Stomach smooth muscle (tissue), 2 donors: ENCODE measurements around the gene NAV2.

Experiments
- H3K27ac ChIP-seq: one replicate; pipeline ENCODE4 v1.7.0; 2013; ENCODE audit warnings: mild to moderate bottlenecking, low read length, inconsistent platforms
- H3K27me3 ChIP-seq, 2 donors: one replicate each; pipeline ENCODE4 v1.7.0; 2013; ENCODE audit warnings: low read length in 2 of 2; ENCODE audit not compliant: insufficient read depth in 2 of 2, control insufficient read depth in 1 of 2
- H3K36me3 ChIP-seq, 2 donors: one replicate each; pipeline ENCODE4 v1.7.0; 2013; ENCODE audit warnings: low read length in 2 of 2; ENCODE audit not compliant: control insufficient read depth in 2 of 2, insufficient read depth in 2 of 2
- H3K4me1 ChIP-seq: one replicate; pipeline ENCODE4 v1.7.0; 2013; ENCODE audit warnings: low read length; ENCODE audit not compliant: control insufficient read depth, insufficient read depth
- H3K4me3 ChIP-seq, 2 donors: one replicate each; pipeline ENCODE4 v1.7.0; 2013; ENCODE audit warnings: low read length in 2 of 2
- H3K9ac ChIP-seq, 2 donors: one replicate each; pipeline ENCODE4 v1.7.0; 2013; ENCODE audit warnings: low read length in 2 of 2, mild to moderate bottlenecking in 1 of 2
- H3K9me3 ChIP-seq, 2 donors: one replicate each; pipeline ENCODE4 v1.7.0; 2013; ENCODE audit warnings: low read length in 2 of 2; ENCODE audit not compliant: control insufficient read depth in 2 of 2
- donor health status: healthy.
- donor health status: Pancreatic carcinoma.

Gene NAV2

DNA sequence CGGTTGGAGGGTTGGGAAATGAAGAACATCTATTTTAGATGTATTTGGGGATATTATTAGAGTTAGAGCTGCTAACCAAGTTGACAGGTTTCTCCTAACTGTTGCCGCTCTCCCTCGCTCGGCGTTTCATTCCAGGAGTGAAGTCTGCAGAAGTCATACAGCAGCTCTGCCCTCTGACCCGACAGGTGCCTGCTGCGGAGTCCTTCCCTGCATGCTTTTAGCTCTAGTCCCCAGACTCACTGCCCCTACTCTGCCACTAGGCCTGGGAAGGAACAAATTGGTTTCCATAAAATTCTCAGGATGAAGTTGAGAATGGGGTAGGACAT lies 322.7 kb downstream of the NAV2 start:
- Histone ChIP-seq H3K9ac (no peak overlapping the region), H3K27me3 (no peaks in the 10 kb centered on the region), H3K9me3 (no peaks in the 10 kb centered on the region), H3K4me3 (no peak overlapping the region), H3K27ac (no peak overlapping the region), H3K36me3 (peaks cover 25 to 35% of the 10 kb centered on the region in 2 donors), H3K4me1 (peaks cover 7% of the 10 kb centered on the region)

- H3K9me3 ChIP-seq: no peaks in the 10 kb centered on the region
- no peak overlapping the region for H3K27ac ChIP-seq
- H3K27me3 ChIP-seq: no peaks in the 10 kb centered on the region
- H3K4me3 ChIP-seq: no peak overlapping the region
- peaks cover 7% of the 10 kb centered on the region for H3K4me1 ChIP-seq
- H3K9ac ChIP-seq: no peak overlapping the region
- H3K36me3 ChIP-seq: peaks cover 31 to 41% of the 10 kb centered on the region in 2 donors
Observed at GRCh38 chr11:20035701-20036601, 323.3 kb downstream of the NAV2 start.

DNA sequence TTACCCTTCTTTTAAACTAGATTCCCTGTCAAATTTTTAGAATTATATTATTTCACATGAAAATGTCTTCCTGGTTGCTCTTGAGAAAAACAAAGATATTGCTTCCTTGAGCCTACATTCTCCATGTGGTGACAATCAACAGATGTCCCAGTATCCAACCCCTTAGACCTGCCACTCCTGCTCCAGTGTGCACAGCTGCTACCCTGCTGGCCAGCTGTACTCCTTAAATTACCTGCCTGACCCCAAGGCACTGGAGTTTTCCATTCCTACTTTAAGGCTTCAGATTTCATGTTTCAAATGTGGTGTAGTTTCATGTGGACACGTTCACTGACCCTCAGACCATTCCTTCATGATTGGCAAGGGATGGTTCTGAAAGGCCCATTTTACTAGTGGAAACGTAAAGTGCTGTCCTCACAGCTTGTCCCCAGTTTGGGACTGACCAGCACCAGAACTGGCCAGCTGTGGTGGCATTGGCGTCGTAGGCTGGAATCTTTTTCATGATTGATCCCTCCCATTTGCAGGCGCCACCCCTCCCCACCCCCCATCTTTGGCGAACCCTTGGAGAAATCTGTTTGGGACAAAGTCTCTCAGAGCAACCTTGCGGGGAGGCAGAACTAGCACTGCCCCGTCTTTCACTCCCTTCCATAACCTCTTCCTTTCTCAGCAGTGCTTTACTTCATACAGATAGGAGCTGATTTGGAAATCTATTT lies 324.1 kb downstream of the NAV2 start:
- no peak overlapping the region for H3K27ac ChIP-seq
- H3K36me3 ChIP-seq: peaks cover 31 to 42% of the 10 kb centered on the region in 2 donors
- no peaks in the 10 kb centered on the region for H3K9me3 ChIP-seq
- H3K4me1 ChIP-seq: peaks cover 7% of the 10 kb centered on the region
- no peak overlapping the region for H3K4me3 ChIP-seq
- no peak overlapping the region for H3K9ac ChIP-seq
- no peaks in the 10 kb centered on the region for H3K27me3 ChIP-seq

GRCh38 chr11:20037396-20038153 lies 324.9 kb downstream of the NAV2 start:
- H3K27ac ChIP-seq: no peak overlapping the region

GRCh38 chr11:20038412-20038811 lies 325.8 kb downstream of the NAV2 start:
- H3K9ac ChIP-seq: no peak overlapping the region
- H3K36me3 ChIP-seq: peaks cover 33 to 42% of the 10 kb centered on the region in 2 donors
- H3K4me3 ChIP-seq: no peak overlapping the region
- no peaks in the 10 kb centered on the region for H3K9me3 ChIP-seq
- H3K27ac ChIP-seq: no peak overlapping the region
- no peaks in the 10 kb centered on the region for H3K27me3 ChIP-seq
- H3K4me1 ChIP-seq: peaks cover 9% of the 10 kb centered on the region

More at GRCh38 chr11:20037396-20038153, 324.9 kb downstream of the NAV2 start:
- H3K9me3 ChIP-seq: no peaks in the 10 kb centered on the region
- H3K4me1 ChIP-seq: peaks cover 9% of the 10 kb centered on the region
- H3K36me3 ChIP-seq: peaks cover 31 to 44% of the 10 kb centered on the region in 2 donors
- no peaks in the 10 kb centered on the region for H3K27me3 ChIP-seq
- H3K4me3 ChIP-seq: no peak overlapping the region
- H3K9ac ChIP-seq: no peak overlapping the region

DNA sequence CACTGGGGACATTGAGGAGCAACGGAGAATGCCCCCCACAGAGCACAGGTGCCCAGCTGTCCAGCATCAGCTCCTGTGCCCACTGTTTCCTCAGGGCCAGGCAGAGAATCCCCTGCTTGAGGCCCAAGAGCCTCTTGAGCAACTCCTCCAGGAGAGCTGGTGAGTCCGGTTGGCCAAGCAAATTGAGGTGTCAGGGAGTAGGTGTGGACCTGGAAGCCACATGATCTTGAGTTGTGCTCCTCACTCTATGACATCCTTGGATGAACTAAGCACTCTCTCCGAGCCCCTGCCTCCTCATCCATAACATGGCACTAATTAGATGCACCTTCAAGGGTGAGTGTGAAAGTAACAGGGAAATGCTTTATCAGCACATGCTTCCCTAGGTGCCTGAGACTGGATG lies 326.3 kb downstream of the NAV2 start:
- H3K27ac ChIP-seq: no peak overlapping the region
- no peak overlapping the region for H3K4me3 ChIP-seq
- no peak overlapping the region for H3K9ac ChIP-seq
- H3K27me3 ChIP-seq: no peaks in the 10 kb centered on the region
- H3K36me3 ChIP-seq: peaks cover 36 to 42% of the 10 kb centered on the region in 2 donors
- no peaks in the 10 kb centered on the region for H3K9me3 ChIP-seq
- peaks cover 9% of the 10 kb centered on the region for H3K4me1 ChIP-seq

DNA sequence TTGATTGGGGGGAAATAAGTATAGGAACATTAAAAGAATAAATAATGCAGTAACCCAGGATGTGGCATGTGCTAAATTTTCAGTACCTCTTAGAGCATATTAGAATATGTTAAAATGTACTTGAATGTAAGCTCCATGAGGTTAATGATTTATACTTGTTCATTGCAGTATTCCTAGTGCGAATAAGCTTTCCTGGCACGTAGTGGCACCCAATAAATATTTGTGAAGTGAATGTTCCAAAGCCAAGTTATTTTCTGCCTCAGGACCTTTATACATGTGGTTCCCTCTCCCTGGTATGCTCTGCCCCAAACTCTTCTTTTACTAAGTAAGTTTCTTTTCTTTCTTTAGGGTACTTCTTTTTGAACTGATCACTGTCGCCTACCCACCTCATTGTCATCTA lies 328.9 kb downstream of the NAV2 start:
- H3K9ac ChIP-seq: no peak overlapping the region
- H3K4me3 ChIP-seq: no peak overlapping the region
- H3K27ac ChIP-seq: no peak overlapping the region
- no peaks in the 10 kb centered on the region for H3K27me3 ChIP-seq
- H3K9me3 ChIP-seq: no peaks in the 10 kb centered on the region
- H3K4me1 ChIP-seq: peaks cover 5% of the 10 kb centered on the region
- peaks cover 44 to 50% of the 10 kb centered on the region in 2 donors for H3K36me3 ChIP-seq

GRCh38 chr11:20042045-20042639 lies 329.5 kb downstream of the NAV2 start:
- H3K4me3 ChIP-seq: no peak overlapping the region
- no peak overlapping the region for H3K27ac ChIP-seq
- H3K9ac ChIP-seq: no peak overlapping the region
- H3K36me3 ChIP-seq: peaks cover 39 to 48% of the 10 kb centered on the region in 2 donors
- H3K9me3 ChIP-seq: no peaks in the 10 kb centered on the region
- no peaks in the 10 kb centered on the region for H3K27me3 ChIP-seq
- H3K4me1 ChIP-seq: peaks cover 5% of the 10 kb centered on the region

- Histone ChIP-seq H3K9me3 (no peaks in the 10 kb centered on the region), H3K36me3 (peaks cover 40 to 45% of the 10 kb centered on the region in 2 donors), H3K27me3 (no peaks in the 10 kb centered on the region), H3K4me1 (peaks cover 7% of the 10 kb centered on the region), H3K9ac (no peak overlapping the region), H3K4me3 (no peak overlapping the region), H3K27ac (no peak overlapping the region)
Observed at GRCh38 chr11:20042811-20043341, 330.2 kb downstream of the NAV2 start.

DNA sequence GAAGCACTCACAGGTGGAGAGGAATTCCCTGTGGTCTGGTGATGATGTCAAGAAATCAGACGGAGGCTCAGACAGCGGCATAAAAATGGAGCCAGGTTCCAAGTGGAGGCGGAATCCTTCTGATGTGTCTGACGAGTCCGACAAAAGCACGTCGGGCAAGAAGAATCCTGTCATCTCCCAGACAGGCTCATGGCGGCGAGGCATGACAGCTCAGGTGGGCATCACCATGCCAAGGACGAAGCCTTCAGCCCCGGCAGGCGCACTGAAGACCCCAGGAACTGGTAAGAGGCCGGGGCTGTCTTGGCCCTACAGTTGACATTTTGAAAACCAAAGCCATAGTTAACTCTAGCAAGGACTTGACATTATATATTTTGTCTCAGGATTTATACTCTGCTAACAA lies 331.4 kb downstream of the NAV2 start:
- no peak overlapping the region for H3K4me3 ChIP-seq
- H3K9me3 ChIP-seq: no peaks in the 10 kb centered on the region
- H3K27ac ChIP-seq: no peak overlapping the region
- no peak overlapping the region for H3K9ac ChIP-seq
- H3K4me1 ChIP-seq: peaks cover 17% of the 10 kb centered on the region
- no peaks in the 10 kb centered on the region for H3K27me3 ChIP-seq
- H3K36me3 ChIP-seq: peaks cover 39 to 43% of the 10 kb centered on the region in 2 donors
